H9 (cell line): ENCODE data around the gene NKD1. TPM values are rescaled to one million over a fixed set of nuclear protein-coding genes. Genes with fewer than 3 reads are reported as not detected.

Experiments
- DNase-seq: peaks from one replicate; pipeline ENCODE4 v3.0.0-alpha.2; 2017
- H2AFZ ChIP-seq: one replicate; pipeline ENCODE4 v1.6.1; 2013; ENCODE audit warnings: mild to moderate bottlenecking, low read length, control low read depth, moderate library complexity
- H2AK5ac ChIP-seq: 2 replicates; pipeline ENCODE4 v1.6.1; 2013; ENCODE audit warnings: low read length, control low read depth, mixed read lengths; ENCODE audit not compliant: insufficient read length
- H2BK120ac ChIP-seq: one replicate; pipeline ENCODE4 v1.6.1; 2013; ENCODE audit warnings: low read depth, mild to moderate bottlenecking, low read length, control low read depth, inconsistent platforms; ENCODE audit not compliant: poor library complexity, severe bottlenecking
- H2BK12ac ChIP-seq: 2 replicates; pipeline ENCODE4 v1.6.1; 2013; ENCODE audit warnings: low read length, control low read depth, mixed read lengths, low read depth; ENCODE audit not compliant: insufficient read length
- H2BK15ac ChIP-seq: 2 replicates; pipeline ENCODE4 v1.6.1; 2013; ENCODE audit warnings: low read depth, low read length, control low read depth
- H2BK20ac ChIP-seq: one replicate; pipeline ENCODE4 v1.6.1; 2013; ENCODE audit warnings: low read depth, mild to moderate bottlenecking, low read length, control low read depth, inconsistent platforms; ENCODE audit not compliant: poor library complexity, severe bottlenecking
- H2BK5ac ChIP-seq: 2 replicates; pipeline ENCODE4 v1.6.1; 2013; ENCODE audit warnings: low read length, control low read depth, mixed read lengths; ENCODE audit not compliant: insufficient read length
- H3K14ac ChIP-seq: 2 replicates; pipeline ENCODE4 v1.6.1; 2013; ENCODE audit warnings: low read length, control low read depth; ENCODE audit not compliant: insufficient read depth
- H3K18ac ChIP-seq: 2 replicates; pipeline ENCODE4 v1.6.1; 2013; ENCODE audit warnings: low read depth, mild to moderate bottlenecking, mixed read lengths, low read length, control low read depth; ENCODE audit not compliant: insufficient read length
- H3K23ac ChIP-seq: 2 replicates; pipeline ENCODE4 v1.6.1; 2013; ENCODE audit warnings: low read length, control low read depth, mixed read lengths, low read depth; ENCODE audit not compliant: insufficient read length
- H3K23me2 ChIP-seq: 2 replicates; pipeline ENCODE4 v1.6.1; 2013; ENCODE audit warnings: low read depth, mild to moderate bottlenecking, mixed read lengths, low read length, control low read depth; ENCODE audit not compliant: insufficient read length, poor library complexity, severe bottlenecking
- H3K27ac ChIP-seq: 2 replicates; pipeline ENCODE4 v1.5.1; 2013; ENCODE audit warnings: low read length, control low read depth, mixed read lengths, low read depth; ENCODE audit not compliant: insufficient read length
- H3K27me3 ChIP-seq: 2 replicates; pipeline ENCODE4 v1.6.1; 2013; ENCODE audit warnings: low read length, control low read depth, inconsistent platforms; ENCODE audit not compliant: insufficient read depth
- H3K4ac ChIP-seq: 2 replicates; pipeline ENCODE4 v1.6.1; 2013; ENCODE audit warnings: low read depth, mild to moderate bottlenecking, control low read depth, inconsistent platforms, low read length, moderate library complexity
- H3K4me1 ChIP-seq: 2 replicates; pipeline ENCODE4 v1.6.1; 2013; ENCODE audit warnings: low read length, control low read depth, inconsistent platforms; ENCODE audit not compliant: insufficient read depth
- H3K4me2 ChIP-seq: 2 replicates; pipeline ENCODE4 v1.6.1; 2013; ENCODE audit warnings: low read length, control low read depth, mixed read lengths; ENCODE audit not compliant: insufficient read length, insufficient read depth
- H3K56ac ChIP-seq: 2 replicates; pipeline ENCODE4 v1.6.1; 2013; ENCODE audit warnings: low read depth, mild to moderate bottlenecking, mixed read lengths, low read length, control low read depth; ENCODE audit not compliant: insufficient read length
- H3K79me1 ChIP-seq: 2 replicates; pipeline ENCODE4 v1.6.1; 2013; ENCODE audit warnings: low read depth, mild to moderate bottlenecking, moderate library complexity, low read length, control low read depth, inconsistent platforms; ENCODE audit not compliant: insufficient read depth, poor library complexity, severe bottlenecking
- H3K79me2 ChIP-seq: 2 replicates; pipeline ENCODE4 v1.6.1; 2013; ENCODE audit warnings: low read length, control low read depth, inconsistent platforms; ENCODE audit not compliant: insufficient read depth
- H3K9ac ChIP-seq: 2 replicates; pipeline ENCODE4 v1.6.1; 2013; ENCODE audit warnings: low read length, control low read depth, mixed read lengths; ENCODE audit not compliant: insufficient read length; ENCODE audit errors: extremely low read depth
- H3K9me3 ChIP-seq: one replicate; pipeline ENCODE4 v1.6.1; 2013; ENCODE audit warnings: low read depth, low read length, inconsistent platforms; ENCODE audit not compliant: control insufficient read depth
- H3T11ph ChIP-seq: one replicate; pipeline ENCODE4 v1.6.1; 2013; ENCODE audit warnings: mild to moderate bottlenecking, low read length, control low read depth, inconsistent platforms
- H4K20me1 ChIP-seq: one replicate; pipeline ENCODE4 v1.6.1; 2013; ENCODE audit not compliant: control insufficient read depth, insufficient read length, insufficient read depth
- H4K5ac ChIP-seq: 2 replicates; pipeline ENCODE4 v1.6.1; 2013; ENCODE audit warnings: low read depth, mild to moderate bottlenecking, mixed read lengths, low read length, control low read depth; ENCODE audit not compliant: insufficient read length
- H4K8ac ChIP-seq: replicated peaks from 2 replicates; pipeline ENCODE4 v1.6.1; 2013; ENCODE audit warnings: low read length, control low read depth, mixed read lengths, low read depth; ENCODE audit not compliant: insufficient read length
- H4K91ac ChIP-seq: 2 replicates; pipeline ENCODE4 v1.6.1; 2013; ENCODE audit warnings: low read depth, mild to moderate bottlenecking, moderate library complexity, mixed read lengths, low read length, control low read depth; ENCODE audit not compliant: insufficient read length
- H3K27ac Mint-ChIP-seq, 3 experiments: 2 replicates in 2 of 3; 3 replicates in 1 of 3; pipeline ENCODE4 v1.8.0; 2020 to 2021; ENCODE audit warnings: mixed read lengths in 3 of 3, mild to moderate bottlenecking in 1 of 3, moderate library complexity in 1 of 3
- H3K27me3 Mint-ChIP-seq: 2 replicates; pipeline ENCODE4 v1.8.0; 2021; ENCODE audit warnings: low read depth, mild to moderate bottlenecking, moderate library complexity, mixed read lengths
- H3K36me3 Mint-ChIP-seq, 3 experiments: 2 replicates in 2 of 3; 3 replicates in 1 of 3; pipeline ENCODE4 v1.8.0; 2020 to 2021; ENCODE audit warnings: low read depth in 3 of 3, mixed read lengths in 3 of 3; ENCODE audit not compliant: insufficient read depth in 1 of 3
- H3K4me1 Mint-ChIP-seq, 2 experiments: 2 replicates each; pipeline ENCODE4 v1.8.0; 2020; ENCODE audit warnings: mixed read lengths in 2 of 2
- H3K4me3 Mint-ChIP-seq, 2 experiments: 2 replicates in 1 of 2; 3 replicates in 1 of 2; pipeline ENCODE4 v1.8.0; 2020 to 2021; ENCODE audit warnings: mild to moderate bottlenecking in 2 of 2, mixed read lengths in 2 of 2, moderate library complexity in 1 of 2
- H3K9me3 Mint-ChIP-seq, 2 experiments: 2 replicates in 1 of 2; 3 replicates in 1 of 2; pipeline ENCODE4 v1.8.0; 2020; ENCODE audit warnings: mild to moderate bottlenecking in 2 of 2, mixed read lengths in 2 of 2, moderate library complexity in 1 of 2
- CTCF ChIP-seq: fragments of 200-600 bp; sonication (generic); conservative IDR thresholded peaks from 3 replicates; pipeline ENCODE4 v1.8.0; 2021; ENCODE audit warnings: antibody characterized with exemption, mild to moderate bottlenecking
- WGBS: extraction: QIAGEN DNeasy Blood & Tissue Kit; methylation state at CpG from one replicate; pipeline ENCODE4 v1.1.7; 2013; ENCODE audit warnings: missing lambda C conversion rate, low lambda C conversion rate, mixed read lengths; ENCODE audit not compliant: insufficient read length; ENCODE audit errors: extremely low coverage; 5-methylcytosine and 5-hydroxymethylcytosine counted together
- total RNA-seq: library from RNA; stranded (reverse); gene quantifications from 2 replicates; pipeline ENCODE4 v1.2.1, GENCODE V29; 2021

The NKD1 gene
- total RNA-seq, 1 experiment from 2014 or later = 1.9 TPM

- H3K79me2 ChIP-seq = no peaks in the 10 kb centered on the region
- H4K91ac ChIP-seq = no peak overlapping the region
- H3K56ac ChIP-seq = no peak overlapping the region
- H3K23me2 ChIP-seq = no peaks in the 10 kb centered on the region
- Mint-ChIP-seq H3K36me3 (no peaks in the 10 kb centered on the region), H3K27ac (no peak overlapping the region; a peak in 1 of 7 replicates), H3K4me1 (peaks cover 25 to 26% of the 10 kb centered on the region in 2 experiments), H3K4me3 (no peak overlapping the region), H3K9me3 (no peaks in the 10 kb centered on the region; a peak in 1 of 5 replicates), H3K27me3 (peaks cover 3% of the 10 kb centered on the region; the same call in 1 of the 2 replicates)
- no peak overlapping the region for H3K27ac ChIP-seq
- H3K23ac ChIP-seq = no peak overlapping the region
- WGBS = no CpG with 5 or more reads among the region's 5 CpGs
- H3T11ph ChIP-seq = no peak overlapping the region
- H2BK120ac ChIP-seq = no peak overlapping the region
- H2BK20ac ChIP-seq = no peak overlapping the region
- no peaks in the 10 kb centered on the region for H3K9me3 ChIP-seq
- H2BK5ac ChIP-seq = no peak overlapping the region
- H2AFZ ChIP-seq = no peak overlapping the region
- no peaks in the 10 kb centered on the region for H3K79me1 ChIP-seq
- H4K20me1 ChIP-seq = no peaks in the 10 kb centered on the region
- no peak overlapping the region for H4K5ac ChIP-seq
- H3K9ac ChIP-seq = no peak overlapping the region
- H3K27me3 ChIP-seq = no peaks in the 10 kb centered on the region
- no peak overlapping the region for H3K14ac ChIP-seq
- H2AK5ac ChIP-seq = no peak overlapping the region
- no peak overlapping the region for H2BK15ac ChIP-seq
- DNase-seq = no peak
- no peaks in the 10 kb centered on the region; the same call in 1 of the 2 replicates for H3K4me1 ChIP-seq
- no peak overlapping the region for H3K4me2 ChIP-seq
- no peak overlapping the region for H3K4ac ChIP-seq
- H2BK12ac ChIP-seq = no peak overlapping the region
- no peak for TF ChIP-seq CTCF
- H4K8ac ChIP-seq = no peak overlapping the region
- no peak overlapping the region for H3K18ac ChIP-seq
Observed at GRCh38 chr16:50501986-50502615, 46.1 kb upstream of the NKD1 start.
